CD4-positive, alpha-beta T cell treated with Interleukin-2 at 100 ng/mL for 4 hours (primary cell): ENCODE measurements around the gene C22orf15.

Source experiments
- DNase-seq: peaks from one replicate; pipeline ENCODE4 v3.0.0-alpha.2; 2020; ENCODE audit warnings: low spot score

C22orf15 gene

DNA sequence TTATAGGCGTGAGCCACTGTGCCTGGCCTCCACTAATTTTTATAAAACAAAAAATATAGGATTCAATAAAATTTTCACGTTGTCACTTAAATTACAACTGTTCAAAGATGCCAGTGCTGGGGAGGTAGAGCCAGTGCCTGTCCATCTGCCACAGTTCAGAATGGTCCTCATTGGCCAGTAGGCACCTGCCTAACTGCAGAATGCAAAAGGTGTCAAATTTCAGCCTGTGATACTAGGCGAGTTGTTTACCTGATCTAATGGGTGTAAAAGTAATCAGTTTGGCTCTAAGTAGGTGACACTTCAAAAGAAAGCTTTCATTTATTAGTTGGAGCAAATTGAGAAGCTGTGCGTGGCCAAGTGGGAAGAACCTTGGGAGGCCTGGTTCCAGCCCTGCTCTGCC lies 26.3 kb downstream of the C22orf15 start:
- DNase-seq, result no peak

DNA sequence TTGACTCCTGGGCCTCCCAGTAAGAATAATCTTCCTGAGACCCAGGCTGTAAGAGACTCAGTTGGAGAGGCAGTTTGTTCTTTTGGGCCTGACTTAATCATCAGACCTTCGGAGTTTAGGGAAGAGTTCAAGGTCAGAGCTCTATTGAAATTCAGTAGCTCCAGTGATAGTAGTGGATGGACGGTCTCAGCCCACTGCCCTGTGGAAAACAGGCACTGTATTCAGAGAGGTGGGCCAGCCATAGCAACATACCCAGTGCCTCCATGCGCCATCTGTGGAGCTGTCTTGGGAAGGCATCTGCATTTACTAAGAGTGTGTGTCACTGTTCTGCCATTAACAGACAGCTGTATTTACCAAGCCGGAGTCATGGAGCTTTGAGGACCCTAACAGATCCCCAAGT lies 26.8 kb downstream of the C22orf15 start:
- no peak for DNase-seq

DNA sequence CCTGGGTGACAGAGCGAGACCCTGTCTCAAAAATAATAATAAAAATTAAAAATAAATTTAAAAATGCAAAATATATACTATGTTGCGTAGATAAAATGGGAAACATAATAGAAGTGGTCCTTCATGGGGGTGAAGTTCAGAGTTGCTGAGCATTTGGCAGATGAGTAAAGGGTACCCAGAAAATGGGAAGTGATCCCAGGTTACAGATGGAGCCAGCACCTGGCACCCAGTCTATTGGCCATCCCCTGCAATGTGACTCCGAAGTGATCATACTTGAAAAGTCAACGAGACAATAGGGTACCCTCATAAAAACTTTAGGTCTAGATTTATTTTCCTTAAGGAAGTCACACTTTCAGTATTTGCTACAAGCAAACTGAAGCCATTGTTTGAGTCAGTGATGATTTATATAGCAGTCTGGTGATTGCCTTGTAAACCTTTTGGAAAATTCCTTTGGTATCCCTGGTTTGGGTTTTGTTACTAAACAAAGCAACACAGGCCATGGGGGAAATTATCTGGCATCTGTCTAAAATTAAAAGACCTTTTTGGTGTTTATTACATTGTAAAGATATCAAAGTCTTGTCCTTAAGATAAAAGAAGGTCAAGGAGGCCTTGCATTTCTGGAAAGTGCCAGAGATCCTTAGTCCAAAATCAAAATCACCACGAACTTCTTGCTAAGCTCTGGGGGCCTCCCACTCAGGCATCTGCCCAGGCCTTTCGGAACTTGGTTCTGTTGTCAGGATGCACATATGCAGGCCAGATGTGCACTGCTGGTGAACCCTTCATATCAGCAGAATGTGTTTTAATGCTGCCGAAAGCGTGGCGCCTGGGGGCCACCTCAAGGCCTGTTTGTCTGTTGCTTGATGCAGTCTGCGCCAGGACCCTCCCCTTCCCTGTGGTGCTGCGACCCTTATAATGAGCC lies 28.3 kb downstream of the C22orf15 start:
- DNase-seq, result no peak

DNA sequence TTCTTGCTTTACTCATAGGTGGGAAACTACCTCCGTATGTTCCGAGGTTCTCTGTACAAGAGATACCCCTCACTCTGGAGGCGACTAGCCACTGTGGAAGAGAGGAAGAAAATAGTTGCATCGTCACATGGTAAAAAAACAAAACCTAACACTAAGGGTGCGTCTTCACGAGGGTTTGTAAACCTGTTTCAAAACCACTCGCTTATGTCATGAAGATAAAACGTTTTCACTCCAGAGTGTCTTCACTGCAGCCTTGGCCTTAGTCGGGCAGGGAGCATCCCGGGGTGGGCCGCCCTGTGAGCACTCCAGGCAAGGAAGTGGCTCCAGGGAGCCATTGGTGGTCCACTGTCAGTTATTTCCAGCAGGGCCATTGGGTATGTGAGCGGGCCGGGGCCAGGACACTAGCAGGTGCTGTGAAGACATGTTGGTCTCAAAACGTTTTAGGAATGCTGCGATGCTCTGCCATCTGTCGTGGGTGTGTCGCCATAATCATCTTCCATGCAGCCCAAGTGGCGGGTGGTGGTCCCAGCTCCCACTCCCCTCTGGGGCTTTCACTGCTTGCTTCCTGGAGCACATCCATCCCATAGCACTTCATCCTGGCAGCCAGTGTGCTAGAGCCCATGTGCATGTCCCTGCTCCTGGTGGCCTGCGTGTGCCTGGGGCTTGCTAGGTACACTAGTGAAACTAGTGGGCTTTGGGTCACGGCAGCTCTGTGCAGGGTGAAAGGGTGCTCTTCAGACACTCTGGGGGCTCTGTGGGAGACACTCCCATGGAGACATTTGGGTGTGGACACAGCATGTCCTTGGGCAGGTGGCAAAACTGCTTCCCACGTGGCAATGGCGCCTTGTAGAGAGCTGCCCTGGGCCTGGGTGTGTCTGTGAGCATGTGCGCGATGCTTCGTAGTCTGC lies 29.2 kb downstream of the C22orf15 start:
- DNase-seq, result no peak

DNA sequence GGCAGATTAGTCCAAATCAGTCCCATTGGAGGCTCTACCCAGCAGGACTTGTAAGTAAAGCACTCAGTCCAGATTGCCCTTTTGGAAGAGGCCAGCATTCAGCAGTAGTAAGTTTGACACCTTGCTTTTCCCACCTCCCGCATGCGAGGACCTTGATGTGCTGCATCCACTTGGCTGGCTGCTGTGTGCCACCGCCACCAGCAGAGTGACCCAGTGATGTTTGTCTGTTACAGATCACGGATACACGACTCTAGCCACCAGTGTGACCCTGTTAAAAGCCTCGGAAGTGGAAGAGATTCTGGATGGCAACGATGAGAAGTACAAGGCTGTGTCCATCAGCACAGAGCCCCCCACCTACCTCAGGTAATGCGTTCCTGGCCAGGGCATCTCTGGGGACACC lies 30.5 kb downstream of the C22orf15 start:
- no peak for DNase-seq

DNA sequence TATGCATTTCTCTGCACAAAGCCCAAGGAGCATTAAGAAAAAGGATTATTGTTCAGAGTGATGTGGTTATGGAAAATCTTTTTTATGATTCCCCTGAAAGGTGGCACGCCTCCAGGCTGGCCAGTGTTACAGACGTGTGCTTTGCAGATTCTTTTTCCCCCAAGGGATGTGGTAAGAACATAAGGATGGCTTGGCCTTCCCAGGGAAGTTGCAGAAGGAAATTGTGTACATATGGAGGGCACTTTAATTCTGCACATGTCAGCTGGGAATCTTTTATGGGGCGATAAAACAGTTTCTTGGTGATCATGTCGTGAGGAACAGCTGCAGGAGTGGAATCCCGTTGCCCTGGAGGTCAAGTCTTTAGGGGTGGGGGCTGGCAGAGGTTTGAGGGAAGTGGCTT lies 33.7 kb downstream of the C22orf15 start:
- no peak for DNase-seq

DNA sequence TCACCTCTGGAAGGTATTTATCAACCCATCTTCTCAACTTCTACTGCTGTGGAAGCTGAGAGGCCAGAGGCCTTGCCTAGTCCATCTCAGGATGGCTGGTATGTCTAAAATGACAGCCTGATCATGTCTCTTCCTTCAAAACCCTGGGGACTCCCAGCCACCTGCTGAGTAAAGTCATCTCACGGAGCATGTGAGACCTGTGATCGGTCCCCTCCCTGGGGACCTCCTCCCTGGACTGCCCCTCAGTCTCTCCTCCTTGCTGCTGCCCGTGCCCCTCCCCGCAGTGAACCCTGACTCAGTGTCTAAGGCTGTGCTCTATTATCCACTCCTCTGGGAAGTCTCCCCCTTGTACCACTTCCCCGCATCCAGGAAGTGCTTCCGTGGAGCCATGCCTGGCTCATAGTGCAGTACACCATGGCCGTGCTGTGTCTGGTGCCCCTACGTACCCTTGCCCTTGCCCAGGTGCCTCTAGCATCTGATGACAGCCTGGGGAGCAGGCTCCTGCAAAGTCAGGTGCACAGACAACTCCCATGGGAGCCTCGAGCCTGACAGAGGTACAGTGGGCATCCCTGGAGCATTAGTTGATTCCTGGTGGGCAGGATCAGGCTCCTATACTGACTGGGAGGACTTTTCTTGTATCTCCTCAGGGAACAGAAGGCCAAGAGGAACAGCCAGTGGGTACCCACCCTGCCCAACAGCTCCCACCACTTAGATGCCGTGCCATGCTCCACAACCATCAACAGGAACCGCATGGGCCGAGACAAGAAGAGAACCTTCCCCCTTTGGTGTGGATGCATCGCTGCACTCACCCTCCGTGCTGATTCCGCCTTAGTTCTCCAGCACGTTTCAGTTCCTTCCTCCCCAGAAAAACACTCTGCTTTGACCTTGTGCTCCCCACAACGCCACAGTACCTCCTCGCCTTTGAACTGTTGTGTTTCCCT lies 37.8 kb downstream of the C22orf15 start:
- DNase-seq, result no peak

DNA sequence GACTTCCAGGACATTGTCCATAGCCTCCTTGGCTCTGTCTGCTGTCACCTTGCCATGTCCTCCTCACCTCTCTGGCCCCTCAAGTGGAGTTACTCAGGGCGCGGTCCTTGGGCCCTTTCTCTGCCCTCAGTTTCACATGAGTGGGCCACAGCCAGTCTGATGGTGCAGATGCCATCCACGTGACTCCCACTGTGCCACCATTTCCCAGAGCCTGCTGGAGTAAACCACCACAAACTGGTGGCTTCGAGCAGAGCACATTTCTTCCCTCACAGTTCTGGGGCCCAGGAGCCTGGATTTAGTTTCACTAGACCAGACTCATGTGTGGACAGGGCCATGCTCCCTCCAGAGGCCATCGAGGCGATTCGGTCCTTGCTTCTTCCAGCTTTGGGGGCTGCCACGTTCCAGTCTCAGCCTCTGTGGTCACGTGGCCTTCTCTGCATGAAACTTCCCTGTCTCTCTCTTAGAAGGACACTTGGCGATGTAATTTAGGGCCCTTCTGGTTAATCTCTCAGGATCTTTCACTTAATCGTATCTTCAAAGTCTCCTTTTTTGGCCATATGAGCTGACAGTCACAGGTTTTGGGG lies 38.5 kb downstream of the C22orf15 start:
- no peak for DNase-seq

DNA sequence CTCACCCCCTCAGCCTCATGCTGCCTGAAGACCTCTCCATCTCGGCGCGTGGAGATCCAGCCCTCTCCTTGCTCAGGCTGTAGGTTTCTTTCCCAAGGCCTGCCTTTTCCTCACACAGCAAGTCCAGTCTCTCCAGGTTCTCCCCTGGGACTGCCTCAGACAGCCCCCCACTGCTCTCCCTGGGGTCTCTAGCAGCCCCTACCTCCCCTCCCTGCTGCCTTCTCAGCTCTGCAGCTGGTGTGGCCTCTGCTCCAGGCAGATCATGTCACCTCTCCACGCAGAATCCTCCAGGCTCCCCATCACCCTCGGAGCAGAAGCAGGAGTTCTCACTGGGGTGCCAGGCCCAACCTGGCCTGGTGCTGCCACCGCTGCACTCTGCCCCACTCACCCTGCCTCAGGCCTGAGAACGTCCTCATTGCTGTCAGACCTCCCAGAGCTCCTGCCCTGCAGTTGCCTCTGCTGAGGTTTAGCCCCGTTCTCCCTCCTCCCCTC lies 39.1 kb downstream of the C22orf15 start:
- no peak for DNase-seq

DNA sequence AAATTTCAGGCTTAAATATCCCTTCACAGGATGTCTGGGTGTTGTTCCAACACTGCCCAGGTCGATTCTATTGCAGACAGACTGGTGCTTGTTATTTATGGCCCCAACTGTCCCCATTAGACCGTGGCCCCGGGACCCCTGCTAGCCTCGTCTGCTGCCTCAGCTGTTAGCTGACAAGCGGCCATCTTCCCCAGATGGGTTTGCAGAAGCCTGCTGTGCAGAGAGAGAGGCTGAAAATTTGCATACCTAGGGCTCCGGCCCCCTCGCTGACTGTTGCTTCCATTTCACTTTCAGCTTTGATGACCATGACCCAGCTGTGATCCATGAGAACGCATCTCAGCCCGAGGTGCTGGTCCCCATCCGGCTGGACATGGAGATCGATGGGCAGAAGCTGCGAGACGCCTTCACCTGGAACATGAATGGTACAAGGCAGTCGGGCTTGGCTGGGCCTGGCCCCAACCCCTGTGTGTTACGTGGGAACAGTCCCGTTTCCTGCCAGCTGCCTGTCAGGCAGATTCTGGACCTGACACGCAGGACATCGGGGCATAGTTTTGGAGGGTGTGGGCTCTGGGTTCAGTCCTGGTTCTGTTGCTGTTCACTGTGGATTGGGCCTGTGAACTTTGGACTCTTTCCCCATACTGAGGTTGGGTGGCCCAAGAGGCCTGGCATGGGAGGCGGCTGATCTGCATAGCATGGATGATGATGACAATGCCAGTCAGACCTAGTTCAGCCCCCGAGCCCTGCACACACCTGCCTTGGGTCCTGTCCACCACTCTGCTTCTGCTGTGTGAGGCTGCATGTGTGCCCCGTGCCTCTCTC lies 40.4 kb downstream of the C22orf15 start:
- no peak for DNase-seq

DNA sequence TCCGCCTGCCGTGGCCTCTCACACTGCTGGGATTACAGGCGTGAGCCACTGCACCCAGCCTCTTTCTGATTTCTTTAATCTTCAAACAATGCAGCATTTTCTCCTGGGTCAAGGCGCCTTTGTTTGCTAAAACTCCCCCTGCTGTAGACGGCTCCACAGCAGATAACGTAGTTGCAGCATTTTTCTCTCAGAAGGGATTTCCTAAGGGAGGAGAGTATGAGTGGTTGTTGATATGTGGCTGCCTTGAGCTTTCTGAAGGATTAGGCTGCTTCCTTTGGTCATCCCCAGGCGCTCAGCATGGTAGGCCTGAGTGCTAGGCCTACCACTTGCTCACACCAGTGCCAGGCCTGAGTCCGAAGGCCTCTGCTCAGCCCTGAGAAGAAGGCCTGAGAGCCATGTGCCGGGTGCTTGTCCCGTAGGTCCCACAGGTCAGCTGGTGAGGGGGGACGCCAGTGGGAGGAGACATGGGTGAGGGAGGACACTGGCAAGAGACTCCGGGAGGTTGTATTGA lies 42.0 kb downstream of the C22orf15 start:
- DNase-seq, result no peak

DNA sequence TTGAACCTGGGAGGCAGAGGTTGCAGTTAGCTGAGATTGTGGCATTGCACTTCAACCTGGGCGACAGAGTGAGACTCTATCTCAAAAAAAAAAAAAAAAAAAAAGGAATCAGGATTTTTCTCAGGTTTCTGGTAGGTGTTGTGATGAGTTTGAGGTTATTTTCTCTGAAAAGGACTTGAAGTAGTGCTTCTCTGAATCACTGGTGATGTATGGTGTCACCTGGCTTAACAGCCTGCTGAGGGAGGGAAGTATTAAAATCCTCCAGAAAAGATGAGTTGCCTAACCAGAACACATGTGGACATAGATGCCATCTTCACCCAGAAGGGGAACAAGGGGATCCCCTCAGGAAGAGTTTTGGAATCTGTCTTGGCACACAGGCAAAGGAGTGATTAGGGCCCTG lies 44.0 kb downstream of the C22orf15 start:
- DNase-seq, result no peak

DNA sequence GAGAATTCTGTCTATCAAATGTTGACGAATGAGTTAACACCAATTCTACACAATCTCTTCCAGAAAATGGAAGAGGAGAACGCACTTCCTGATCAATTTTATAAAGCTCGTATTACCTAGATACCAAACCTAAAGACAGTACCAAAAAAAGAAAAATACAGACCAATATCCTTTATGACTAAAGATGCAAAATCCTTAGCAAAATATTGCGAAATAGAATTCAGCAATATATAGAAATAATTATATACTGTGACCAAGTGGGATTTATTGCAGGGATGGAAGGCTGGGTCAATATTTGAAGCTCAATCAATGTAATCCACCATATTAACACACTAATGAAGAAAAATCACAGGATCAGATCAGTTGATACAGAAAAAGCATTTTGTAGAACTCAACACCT lies 49.6 kb downstream of the C22orf15 start:
- DNase-seq, result no peak
